ENCODE results near the gene SENP5.
"Not testable (repeated sequence)": the region's sequence is repeated elsewhere in the genome, so short reads cannot be mapped to it uniquely, and the experiment has no call there.

Gene SENP5

DNA sequence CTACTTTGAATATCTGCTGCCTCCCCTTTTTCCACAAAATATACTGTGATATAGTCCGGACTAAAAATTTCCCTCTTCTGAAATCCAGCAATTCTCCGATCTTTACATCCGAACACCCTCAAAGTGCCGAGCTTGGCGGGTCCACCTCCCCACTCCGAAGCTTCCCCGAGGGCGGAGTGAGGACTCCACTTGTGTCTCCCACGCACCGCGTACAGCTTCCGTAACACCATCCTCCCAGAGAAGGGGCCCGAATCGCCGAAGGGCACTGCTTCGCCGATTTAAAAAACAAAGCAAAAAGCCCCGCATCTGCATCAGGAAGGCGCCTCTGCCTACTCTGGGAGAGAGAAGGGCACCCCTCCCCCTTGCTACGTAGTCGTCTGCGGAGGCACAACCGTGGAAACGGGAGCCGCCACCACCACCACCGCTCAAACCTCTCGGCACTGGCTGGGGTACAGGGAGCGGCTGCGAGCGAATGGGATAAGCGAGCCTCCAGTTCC lies 74.1 kb downstream of the SENP5 start:
- FAIRE-seq = no peak

DNA sequence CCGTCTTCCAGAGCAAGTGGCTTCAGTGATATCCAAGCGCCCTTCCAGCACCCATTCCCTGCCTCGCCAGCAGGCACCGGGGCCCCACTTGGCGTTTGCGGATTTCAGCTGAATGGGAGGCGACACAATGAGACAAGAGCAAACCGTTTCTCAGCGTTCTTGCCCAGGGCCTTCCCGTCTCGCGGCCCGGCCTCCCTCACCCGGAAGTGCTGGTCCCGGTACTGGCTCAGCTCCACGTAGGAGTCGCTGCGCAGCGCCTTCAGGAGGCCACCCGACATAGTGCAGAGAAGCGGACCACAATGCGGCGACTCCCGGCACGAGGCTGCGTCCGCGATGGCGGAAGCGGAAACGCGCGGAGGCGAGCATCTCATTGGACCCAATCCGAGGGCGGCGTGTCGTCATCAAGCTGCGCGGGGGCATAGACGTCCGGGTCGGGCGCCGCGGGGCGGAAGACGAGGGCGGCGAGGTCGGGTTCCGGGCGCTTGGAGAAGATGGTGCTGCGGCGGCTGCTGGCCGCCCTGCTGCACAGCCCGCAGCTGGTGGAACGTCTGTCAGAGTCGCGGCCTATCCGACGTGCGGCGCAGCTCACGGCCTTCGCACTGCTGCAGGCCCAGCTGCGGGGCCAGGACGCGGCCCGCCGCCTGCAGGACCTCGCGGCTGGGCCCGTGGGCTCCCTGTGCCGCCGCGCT lies 74.7 kb downstream of the SENP5 start, which contains the start of gene NCBP2:
Gene NCBP2, minus strand, starts transcription at position 303 of the 689 bp plus-strand sequence. Its CDS starts 25 bp downstream, at position 278.
- DNase-seq (ENCODE audit: low spot score) (peak; percentile 94), FAIRE-seq (peak; percentile 50)

More for the DNA sequence above, 74.1 kb downstream of the SENP5 start:
- DNase-seq (ENCODE audit: low spot score) = peak; percentile 24

DNA sequence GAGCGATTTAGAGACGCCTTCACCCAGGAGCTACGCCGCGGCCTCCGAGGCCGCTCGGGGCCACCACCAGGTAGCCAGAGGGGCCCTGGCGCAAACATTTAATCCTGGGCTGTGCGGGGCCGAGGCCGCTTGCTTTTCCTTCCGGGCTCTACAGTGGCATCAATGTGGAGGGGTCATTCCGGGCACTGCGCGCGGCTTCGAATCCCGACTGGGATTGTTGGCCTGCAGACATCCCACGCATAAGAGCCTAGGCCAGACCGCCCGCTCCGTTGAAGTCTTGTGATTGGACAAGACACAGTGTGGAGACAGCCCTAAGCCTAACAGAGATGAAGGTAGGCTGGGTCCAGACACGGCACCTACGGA lies 75.2 kb downstream of the SENP5 start:
- DNase-seq (ENCODE audit: low spot score) (peak; percentile 19), FAIRE-seq (no peak)

DNA sequence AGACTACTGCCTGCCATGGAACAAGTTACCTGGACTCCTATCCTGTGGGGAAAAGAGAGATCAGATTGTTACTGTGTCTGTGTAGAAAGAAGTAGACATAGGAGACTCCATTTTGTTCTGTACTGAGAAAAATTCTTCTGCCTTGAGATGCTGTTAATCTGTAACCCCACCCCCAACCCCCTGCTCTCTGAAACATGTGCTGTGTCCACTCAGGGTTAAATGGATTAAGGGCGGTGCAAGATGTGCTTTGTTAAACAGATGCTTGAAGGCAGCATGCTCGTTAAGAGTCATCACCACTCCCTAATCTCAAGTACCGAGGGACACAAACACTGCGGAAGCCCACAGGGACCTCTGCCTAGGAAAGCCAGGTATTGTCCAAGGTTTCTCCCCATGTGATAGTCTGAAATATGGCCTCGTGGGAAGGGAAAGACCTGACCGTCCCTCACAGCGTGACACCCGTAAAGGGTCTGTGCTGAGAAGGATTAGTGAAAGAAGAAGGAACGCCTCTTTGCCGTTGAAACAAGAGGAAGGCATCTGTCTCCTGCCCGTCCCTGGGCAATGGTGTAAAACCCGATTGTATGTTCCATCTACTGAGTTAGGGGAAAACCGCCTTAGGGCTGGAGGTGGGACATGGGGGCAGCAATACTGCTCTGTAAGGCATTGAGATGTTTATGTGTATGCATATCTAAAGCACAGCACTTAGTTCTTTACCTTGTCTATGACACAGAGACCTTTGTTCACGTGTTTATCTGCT lies 76.5 kb downstream of the SENP5 start:
- not testable (repeated sequence) for FAIRE-seq; DNase-seq (ENCODE audit: low spot score)

DNA sequence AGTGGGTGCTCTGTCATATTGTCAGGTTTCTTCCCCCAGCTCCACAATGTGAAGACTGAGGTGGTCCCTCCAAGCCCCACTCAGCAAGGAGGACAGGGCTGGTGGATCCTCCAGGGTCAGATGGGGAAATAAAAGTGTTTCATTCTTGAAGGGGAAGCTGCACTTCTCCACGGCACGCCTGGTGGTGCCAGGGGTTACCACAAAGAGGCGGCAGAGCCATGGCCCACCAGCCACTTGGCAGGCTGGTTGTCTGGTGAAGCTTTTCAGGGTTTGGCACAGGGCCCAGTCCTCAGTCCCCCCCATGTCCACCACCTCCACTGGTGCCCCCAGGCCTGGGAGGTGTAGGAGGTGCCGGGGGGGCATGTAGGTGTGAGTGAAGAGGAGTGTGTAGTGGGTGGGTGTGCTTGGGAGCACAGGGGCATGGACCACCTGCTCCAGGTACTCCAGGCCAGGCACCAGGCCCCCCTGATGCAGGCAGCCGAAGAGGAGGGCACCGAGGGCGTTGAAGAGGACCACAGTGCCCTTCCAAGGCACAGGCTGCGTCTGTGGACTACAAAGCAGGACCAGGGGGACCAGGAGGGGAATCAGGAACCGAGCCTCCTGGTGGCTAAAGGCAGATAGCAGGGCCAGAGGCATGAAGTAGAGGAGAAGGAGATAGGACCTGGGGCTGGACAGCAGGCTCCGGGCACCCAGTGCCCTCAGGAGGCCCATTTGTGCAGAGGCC lies 79.6 kb downstream of the SENP5 start:
- FAIRE-seq (no peak), DNase-seq (ENCODE audit: low spot score) (no peak)

DNA sequence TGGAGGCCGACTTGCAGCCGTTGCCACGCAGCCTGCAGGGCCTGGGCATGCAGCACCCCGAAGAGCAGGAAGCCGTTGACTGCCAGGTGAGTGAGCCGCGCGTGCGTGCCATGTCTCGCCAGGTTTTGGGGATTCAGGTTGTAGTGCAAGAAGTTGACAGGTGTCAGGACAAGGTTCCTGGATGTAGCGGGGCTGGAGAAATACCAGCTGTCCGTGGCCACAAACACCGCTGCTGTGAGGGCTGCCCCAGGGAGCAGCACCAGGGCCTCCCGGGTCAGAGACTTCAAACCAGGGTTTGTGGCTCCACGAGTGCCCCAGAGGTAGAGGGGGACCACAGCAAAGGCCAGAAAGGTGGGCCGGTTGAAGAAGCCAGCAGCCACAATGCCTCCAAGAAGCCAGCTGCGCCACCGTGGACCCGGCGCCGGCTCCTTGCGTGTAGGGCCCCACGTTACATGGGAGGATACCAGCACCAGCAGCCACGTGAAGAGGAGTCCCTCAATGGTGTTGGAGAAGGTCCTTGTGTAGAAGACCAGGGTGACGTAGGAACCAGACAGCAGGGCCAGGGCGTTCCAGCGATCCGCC lies 80.2 kb downstream of the SENP5 start:
- no peak for DNase-seq (ENCODE audit: low spot score)
- no peak for FAIRE-seq

DNA sequence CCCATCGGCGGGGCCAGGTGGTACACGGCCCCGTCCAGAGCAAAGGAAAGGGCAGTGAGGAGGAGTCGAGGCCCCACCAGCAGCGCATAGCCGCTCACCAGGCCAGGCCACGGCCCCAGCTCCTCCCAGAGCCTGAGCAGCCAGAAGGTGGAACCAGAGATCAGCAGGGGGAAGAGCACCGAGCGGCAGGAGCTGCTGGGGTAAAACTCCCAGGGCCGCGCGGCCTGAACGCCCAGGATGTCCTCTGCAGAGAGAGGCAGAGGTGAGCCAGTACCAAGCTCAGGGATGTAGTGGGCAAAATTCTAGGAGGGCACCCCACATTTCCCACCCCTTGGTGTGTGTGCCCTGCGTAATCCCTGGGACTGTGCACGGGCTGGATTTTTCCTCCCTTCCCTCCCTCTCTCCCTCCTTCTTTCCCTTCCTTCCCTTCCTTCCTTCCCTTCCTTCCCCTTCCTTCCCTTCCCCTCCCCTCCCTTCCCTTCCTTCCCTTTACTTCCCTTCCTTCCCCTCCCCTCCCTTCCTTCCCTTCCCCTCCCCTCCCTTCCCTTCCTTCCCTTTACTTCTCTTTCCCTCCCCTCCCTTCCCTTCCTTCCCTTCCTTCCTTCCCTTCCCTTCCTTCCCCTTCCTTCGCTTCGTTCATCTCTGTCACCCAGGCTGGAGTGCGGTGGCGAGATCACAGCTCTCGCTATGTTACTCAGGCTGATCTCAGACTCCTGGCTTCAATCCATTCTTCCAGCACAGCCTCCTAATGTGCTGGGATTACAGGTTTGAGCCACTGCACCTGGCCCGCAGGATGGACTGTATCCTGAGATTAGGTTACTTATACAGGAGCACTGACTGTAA lies 80.9 kb downstream of the SENP5 start:
- DNase-seq (ENCODE audit: low spot score) (no peak), FAIRE-seq (no peak)

DNA sequence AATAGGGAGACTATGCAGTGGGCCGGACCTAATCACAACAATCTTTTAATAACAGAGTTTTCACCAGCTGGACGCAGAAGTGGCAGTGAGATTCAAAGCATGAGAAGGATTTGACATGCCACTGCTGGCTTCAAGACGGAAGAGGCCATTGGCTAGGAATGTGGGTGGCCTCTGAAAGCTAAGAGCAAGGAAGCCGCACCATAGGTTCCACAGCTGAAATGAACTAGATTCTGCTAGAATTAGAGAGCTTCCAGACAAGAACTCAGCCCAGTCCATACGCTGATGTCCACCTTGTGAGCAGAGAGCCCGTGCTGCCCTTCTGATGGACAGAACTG lies 81.5 kb downstream of the SENP5 start:
- no peak for DNase-seq (ENCODE audit: low spot score)
- no peak for FAIRE-seq

DNA sequence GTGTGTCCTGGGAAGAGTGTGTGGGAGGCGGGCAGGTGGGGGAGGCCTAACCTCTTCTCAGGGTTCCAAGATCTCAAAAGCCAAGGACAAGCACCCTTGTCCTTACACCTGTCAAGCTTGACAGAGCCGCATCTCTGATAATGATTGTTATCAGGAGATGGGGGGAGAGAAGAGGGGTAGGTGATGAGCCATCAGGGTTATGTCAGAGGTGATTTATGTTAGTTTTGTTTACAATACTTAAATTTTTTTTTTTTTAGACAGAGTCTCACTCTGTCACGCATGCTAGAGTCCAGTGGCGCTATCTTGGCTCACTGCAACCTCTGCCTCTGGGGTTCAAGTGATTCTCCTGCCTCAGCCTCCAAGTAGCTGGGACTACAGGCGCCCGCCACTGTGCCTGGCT lies 82.0 kb downstream of the SENP5 start:
- FAIRE-seq (no peak), DNase-seq (ENCODE audit: low spot score) (no peak)

DNA sequence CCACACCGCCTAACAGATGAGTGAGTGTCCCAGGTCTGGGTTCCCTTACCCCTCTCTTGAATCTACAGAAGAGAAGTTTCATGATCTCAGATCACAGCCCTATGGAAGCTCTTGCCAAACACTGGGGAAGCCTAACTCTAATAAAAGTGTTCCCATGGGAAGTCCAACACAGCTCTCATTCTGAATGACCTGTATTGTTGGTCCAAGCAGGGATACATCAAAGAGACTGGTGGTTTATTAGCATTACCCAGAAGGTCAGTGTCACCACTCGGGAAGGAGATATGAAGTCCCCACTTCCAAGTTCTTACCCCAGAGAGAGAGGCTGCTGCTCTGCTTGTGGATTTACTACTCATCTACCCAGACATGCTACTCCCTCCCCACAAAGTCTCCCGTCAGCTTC lies 83.7 kb downstream of the SENP5 start:
- FAIRE-seq = no peak
- DNase-seq (ENCODE audit: low spot score) = no peak

DNA sequence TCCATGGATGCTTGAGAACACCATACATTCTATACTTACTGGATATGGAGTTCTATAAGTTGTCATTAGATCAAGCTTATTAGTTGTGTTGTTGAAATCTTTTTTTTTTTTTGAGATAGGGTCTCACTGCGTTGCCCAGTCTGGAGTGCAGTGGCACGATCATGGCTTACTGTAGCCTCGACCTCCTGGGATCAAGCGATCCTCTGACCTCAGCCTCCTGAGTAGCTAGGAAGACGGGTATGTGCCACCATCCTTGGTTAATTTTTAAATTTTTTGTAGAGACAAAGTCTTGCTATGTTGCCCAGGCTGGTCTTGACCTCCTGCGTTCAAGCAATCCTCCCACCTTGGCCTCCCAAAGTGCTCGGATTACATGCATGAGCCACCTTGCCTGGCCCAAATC lies 87.1 kb downstream of the SENP5 start:
- DNase-seq (ENCODE audit: low spot score) (no peak), FAIRE-seq (no peak)

DNA sequence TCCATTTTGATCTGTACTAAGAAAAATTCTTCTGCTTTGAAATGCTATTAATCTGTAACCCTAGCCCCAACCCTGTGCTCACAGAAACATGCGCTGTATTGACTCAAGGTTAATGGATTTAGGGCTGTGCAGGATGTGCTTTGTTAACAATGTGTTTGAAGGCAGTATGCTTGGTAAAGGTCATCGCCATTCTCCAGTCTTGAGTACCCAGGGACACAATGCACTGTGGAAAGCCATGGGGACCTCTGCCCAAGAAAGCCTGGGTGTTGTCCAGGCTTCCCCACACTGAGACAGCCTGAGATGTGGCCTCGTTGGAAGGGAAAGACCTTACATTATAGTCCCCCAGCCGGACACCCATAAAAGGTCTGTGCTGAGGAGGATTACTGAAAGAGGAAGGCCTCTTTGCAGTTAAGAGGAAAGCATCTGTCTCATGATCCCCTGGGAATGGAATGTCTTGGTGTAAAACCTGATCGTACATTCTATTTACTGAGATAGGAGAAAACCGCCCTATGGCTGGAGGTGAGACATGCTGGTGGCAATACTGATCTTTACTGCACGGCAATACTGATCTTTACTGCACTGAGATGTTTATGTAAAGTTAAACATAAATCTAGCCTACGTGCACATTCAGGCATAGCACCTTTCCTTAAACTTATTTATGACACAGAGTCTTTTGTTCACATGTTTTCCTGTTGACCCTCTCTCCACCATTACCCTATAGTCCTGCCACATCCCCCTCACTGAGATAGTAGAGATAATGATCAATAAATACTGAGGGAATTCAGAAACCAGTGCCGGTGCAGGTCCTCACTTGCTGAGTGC lies 94.6 kb downstream of the SENP5 start:
- FAIRE-seq (no peak), DNase-seq (ENCODE audit: low spot score) (no peak)

DNA sequence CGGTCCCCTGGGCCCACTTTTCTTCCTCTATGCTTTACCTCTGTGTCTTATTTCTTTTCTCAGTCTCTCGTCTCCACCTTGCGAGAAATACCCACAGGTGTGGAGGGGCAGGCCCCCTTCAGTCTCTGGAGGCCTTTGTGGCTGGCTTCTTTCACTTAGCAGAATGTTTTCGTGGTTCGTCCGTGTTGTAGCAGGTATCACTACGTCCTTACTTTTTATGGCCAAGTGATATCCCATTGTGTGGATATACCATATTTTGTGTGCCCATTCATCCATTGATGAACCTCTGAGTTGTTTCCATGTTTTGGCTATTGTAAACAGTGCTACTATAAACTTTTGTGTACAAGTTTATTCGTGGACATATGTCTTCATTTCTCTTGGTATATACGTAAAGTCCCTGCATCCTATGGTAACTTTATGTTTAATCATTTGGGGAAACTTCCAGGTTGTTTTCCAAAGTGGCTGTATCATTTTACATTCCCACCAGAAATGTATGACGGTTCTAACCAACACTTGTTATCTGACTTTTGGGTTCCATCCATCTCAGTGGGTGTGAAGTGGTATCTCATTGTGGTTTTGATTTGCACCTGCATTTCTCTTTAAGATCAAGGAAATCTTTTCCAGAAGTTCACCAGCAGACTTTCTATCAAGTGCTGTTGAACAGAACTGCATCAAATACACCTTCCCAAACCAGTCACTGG lies 95.4 kb downstream of the SENP5 start:
- FAIRE-seq = no peak
- DNase-seq (ENCODE audit: low spot score) = no peak

DNA sequence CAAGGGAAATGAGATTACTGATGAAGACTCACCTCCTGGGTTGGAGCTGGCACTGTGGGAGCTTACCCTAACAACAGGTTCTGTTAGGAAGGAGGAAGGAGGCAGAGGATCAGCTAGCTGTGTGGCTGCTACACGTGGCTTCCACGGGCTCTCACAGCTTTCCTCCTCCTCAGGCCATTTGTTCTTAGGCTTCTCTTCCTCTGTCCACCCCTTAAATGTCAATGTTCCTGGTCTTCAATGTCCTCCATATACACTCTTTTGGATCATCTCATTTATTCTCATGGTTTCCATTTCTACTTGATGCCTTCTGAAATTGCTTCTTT lies 95.9 kb downstream of the SENP5 start:
- DNase-seq (ENCODE audit: low spot score) (no peak), FAIRE-seq (no peak)

DNA sequence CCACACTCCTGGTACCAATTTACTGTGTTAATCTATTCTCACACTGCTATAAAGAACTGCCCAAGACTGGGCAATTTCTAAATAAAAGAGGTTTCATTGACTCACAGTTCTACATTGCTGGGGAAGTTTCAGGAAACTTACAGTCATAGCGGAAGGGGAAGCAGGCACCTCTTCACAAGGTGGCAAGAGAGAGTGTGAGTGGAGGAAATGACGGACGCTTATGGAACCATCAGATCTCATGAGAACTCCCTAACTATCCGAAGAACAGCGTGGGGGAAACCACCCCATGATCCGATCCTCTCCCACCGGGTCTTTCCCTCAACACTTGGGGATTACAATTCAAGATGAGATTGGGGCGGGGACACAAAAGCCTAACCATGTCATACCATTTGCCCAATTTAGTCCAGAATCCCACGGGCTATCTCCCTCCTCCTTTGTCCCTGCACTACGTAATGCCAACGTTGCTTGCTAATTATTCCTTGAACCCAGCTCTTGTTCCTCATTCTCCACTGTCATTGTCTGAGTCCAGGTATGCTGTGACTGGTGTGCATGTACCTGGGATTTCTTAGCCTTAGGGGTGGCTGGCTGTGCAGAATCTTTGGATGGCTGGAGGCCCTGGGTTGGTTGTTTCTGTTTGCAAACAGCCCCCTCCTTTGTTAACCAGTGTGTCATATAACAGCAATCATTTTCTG lies 97.5 kb downstream of the SENP5 start:
- FAIRE-seq (no peak), DNase-seq (ENCODE audit: low spot score) (no peak)

DNA sequence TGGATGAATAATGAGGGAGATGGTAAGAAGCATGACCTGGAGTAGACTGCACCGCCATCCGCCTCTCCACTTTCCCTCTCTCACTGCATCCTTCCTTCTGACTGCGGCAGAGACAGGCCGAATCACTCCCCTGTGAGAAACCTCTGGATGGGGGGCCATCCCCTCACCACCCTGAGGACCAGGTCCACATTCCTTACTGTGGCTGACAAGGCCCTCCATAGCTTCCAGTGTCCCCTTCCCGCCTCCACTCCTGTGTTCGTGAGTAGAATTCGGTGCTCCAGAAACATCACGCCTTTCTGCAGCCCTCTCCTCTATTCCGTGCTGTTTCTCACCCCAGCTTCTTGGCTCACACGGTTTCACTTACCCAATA lies 98.1 kb downstream of the SENP5 start:
- DNase-seq (ENCODE audit: low spot score) (no peak), FAIRE-seq (no peak)

DNA sequence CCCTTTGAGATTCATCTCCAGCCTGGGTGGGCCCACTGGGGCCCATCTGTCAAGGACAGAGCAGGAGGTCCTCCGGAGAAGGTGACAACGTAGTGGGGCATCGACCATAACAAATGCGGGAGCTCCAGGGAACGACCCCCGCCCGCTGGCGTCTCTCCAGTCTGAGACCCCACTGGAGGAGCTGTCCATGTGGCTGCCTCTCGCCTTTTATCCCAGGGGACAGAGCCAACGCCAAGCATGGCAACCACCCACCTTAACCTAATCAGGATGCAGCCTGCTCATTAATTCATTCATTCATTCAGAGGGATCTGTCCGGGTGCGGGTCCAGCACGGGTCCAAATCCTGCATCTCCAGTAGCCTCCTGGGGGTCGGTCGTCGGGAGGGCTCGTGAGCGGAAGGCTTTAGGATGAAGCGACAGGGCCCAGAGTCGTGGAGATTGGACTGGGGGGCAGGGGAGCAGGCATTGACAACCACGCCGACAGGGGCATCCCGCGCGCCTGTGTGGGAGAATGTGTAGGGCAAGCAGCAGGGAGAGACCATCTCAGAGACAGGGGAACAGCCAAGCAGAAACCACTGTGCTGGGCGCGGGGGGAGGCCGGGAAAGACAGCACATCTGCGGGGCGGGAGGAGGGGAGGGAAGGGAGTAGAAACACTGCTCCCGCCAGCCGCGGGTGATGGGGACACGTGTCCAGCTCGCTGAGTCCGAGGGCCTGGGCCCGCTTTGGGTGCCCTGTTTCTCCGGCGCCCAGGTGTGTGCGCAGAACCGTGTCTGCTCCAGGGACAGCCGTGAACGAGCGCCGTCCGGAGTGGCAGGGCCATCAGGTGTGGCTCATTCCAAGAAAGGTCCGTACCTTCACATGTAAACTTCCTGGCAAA lies 99.0 kb downstream of the SENP5 start:
- no peak for DNase-seq (ENCODE audit: low spot score)
- no peak for FAIRE-seq

Measured in RCC 7860 (cell line).